H1 (cell line): ENCODE data around the gene DIP2C. TPM values are rescaled to one million over a fixed set of nuclear protein-coding genes. Genes with fewer than 3 reads are reported as not detected.

Source experiments
- CTCF ChIA-PET: fragments of 300-600 bp; sonication (Branson Sonifier 250); formaldehyde crosslinking; loops from one replicate; lab custom pipeline; 2021; ENCODE audit not compliant: partially characterized antibody; lab: Charles Lee
- POLR2A ChIA-PET: fragments of 300-600 bp; sonication (Branson Sonifier 250); formaldehyde crosslinking; loops from one replicate; lab custom pipeline; 2021; ENCODE audit warnings: inconsistent platforms; ENCODE audit not compliant: partially characterized antibody; lab: Charles Lee
- DNase-seq, 2 experiments: peaks; one replicate each; pipeline versions ENCODE4 v3.0.0 to v3.0.0-alpha.2; 2010 to 2022; ENCODE audit warnings: low spot score in 2 of 2, low read depth in 1 of 2, mixed read lengths in 1 of 2
- FAIRE-seq: peaks from 2 replicates; lab custom pipeline; 2011; peaks lifted over from hg19 to GRCh38; lab: Jason Lieb, UNC
- H2AFZ ChIP-seq: 2 replicates; pipeline ENCODE4 v1.8.1; 2012; ENCODE audit warnings: low read length, inconsistent platforms
- H2AK5ac ChIP-seq: 2 replicates; pipeline ENCODE4 v1.6.1; 2013; ENCODE audit warnings: low read depth, low read length
- H2BK120ac ChIP-seq: replicated peaks from 2 replicates; pipeline ENCODE3; 2013; ENCODE audit warnings: low read depth, low read length, inconsistent platforms
- H2BK12ac ChIP-seq: 2 replicates; pipeline ENCODE4 v1.6.1; 2013; ENCODE audit warnings: low read depth, low read length
- H2BK15ac ChIP-seq: 2 replicates; pipeline ENCODE4 v1.6.1; 2013; ENCODE audit warnings: low read length
- H2BK20ac ChIP-seq: 2 replicates; pipeline ENCODE4 v1.6.1; 2013; ENCODE audit warnings: low read length
- H2BK5ac ChIP-seq: 2 replicates; pipeline ENCODE4 v1.6.1; 2013; ENCODE audit warnings: low read depth, low read length
- H3K14ac ChIP-seq: 2 replicates; pipeline ENCODE4 v1.6.1; 2013; ENCODE audit warnings: inconsistent platforms; ENCODE audit not compliant: insufficient read length
- H3K18ac ChIP-seq: 2 replicates; pipeline ENCODE4 v1.6.1; 2013; ENCODE audit warnings: low read length; ENCODE audit errors: extremely low read depth
- H3K23ac ChIP-seq: 2 replicates; pipeline ENCODE4 v1.6.1; 2013; ENCODE audit warnings: inconsistent platforms; ENCODE audit not compliant: insufficient read length
- H3K23me2 ChIP-seq: 2 replicates; pipeline ENCODE4 v1.6.1; 2013; ENCODE audit warnings: low read depth, low read length
- H3K27ac ChIP-seq: 2 replicates; pipeline ENCODE4 v1.6.1; 2011; ENCODE audit warnings: low read depth, low read length, inconsistent platforms
- H3K27me3 ChIP-seq, 4 experiments: replicated peaks in 1 of 4; 1 replicate in 1 of 4; 2 replicates in 3 of 4; pipeline versions ENCODE4 v1.6.1 to v1.8.1; 2011 to 2013; ENCODE audit warnings: low read length in 3 of 4, mild to moderate bottlenecking in 3 of 4, inconsistent platforms in 2 of 4, mixed read lengths in 2 of 4, moderate library complexity in 1 of 4; ENCODE audit not compliant: control insufficient read depth in 3 of 4, insufficient read depth in 3 of 4; ENCODE audit errors: extremely low read depth in 1 of 4
- H3K36me3 ChIP-seq, 4 experiments: 2 replicates each; pipeline versions ENCODE4 v1.6.1 to v1.8.1; 2011 to 2013; ENCODE audit warnings: mild to moderate bottlenecking in 4 of 4, low read length in 3 of 4, moderate library complexity in 2 of 4, control low read depth in 1 of 4, inconsistent platforms in 1 of 4; ENCODE audit not compliant: insufficient read depth in 4 of 4, control insufficient read depth in 2 of 4
- H3K4ac ChIP-seq: replicated peaks from 2 replicates; pipeline ENCODE3; 2013; ENCODE audit warnings: low read length, low read depth, mixed read lengths, inconsistent platforms; ENCODE audit not compliant: insufficient read length
- H3K4me1 ChIP-seq, 4 experiments: replicated peaks in 1 of 4; 1 replicate in 1 of 4; 2 replicates in 3 of 4; pipeline versions ENCODE4 v1.6.1 to v1.8.1; 2011 to 2013; ENCODE audit warnings: low read length in 3 of 4, inconsistent platforms in 2 of 4, mixed read lengths in 1 of 4; ENCODE audit not compliant: insufficient read depth in 4 of 4, control insufficient read depth in 3 of 4
- H3K4me2 ChIP-seq, 2 experiments: 2 replicates each; pipeline versions ENCODE4 v1.6.1 to v1.8.1; 2011 to 2013; ENCODE audit warnings: low read depth in 2 of 2, low read length in 2 of 2, control low read depth in 1 of 2, inconsistent platforms in 1 of 2, mild to moderate bottlenecking in 1 of 2; ENCODE audit not compliant: insufficient read depth in 1 of 2
- H3K4me3 ChIP-seq, 4 experiments: fragments of 200-600, 300-600 bp in 1 of 4; sonication (generic), shearing (Covaris generic), sonication (Bioruptor Twin) in 1 of 4; 2 replicates each; pipeline versions ENCODE4 v1.5.1 to v1.8.1; 2011 to 2016; ENCODE audit warnings: low read length in 4 of 4, low read depth in 3 of 4, control low read depth in 2 of 4, inconsistent platforms in 2 of 4, mild to moderate bottlenecking in 2 of 4, mixed read lengths in 1 of 4, moderate library complexity in 1 of 4; ENCODE audit not compliant: insufficient read depth in 2 of 4; ENCODE audit errors: extremely low read depth in 1 of 4
- H3K56ac ChIP-seq: replicated peaks from 2 replicates; pipeline ENCODE3; 2013; ENCODE audit warnings: low read depth, mild to moderate bottlenecking, mixed read lengths, low read length, inconsistent platforms; ENCODE audit not compliant: insufficient read length
- H3K79me1 ChIP-seq: 2 replicates; pipeline ENCODE4 v1.6.1; 2013; ENCODE audit warnings: low read depth, low read length, control low read depth
- H3K79me2 ChIP-seq, 2 experiments: 2 replicates each; pipeline versions ENCODE4 v1.6.1 to v1.8.1; 2012 to 2013; ENCODE audit warnings: low read length in 2 of 2, mild to moderate bottlenecking in 2 of 2, inconsistent platforms in 1 of 2; ENCODE audit not compliant: insufficient read depth in 2 of 2, control insufficient read depth in 1 of 2
- H3K9ac ChIP-seq, 4 experiments: replicated peaks in 1 of 4; 1 replicate in 1 of 4; 2 replicates in 3 of 4; pipeline versions ENCODE4 v1.6.1 to v1.8.1; 2011 to 2013; ENCODE audit warnings: low read depth in 3 of 4, low read length in 3 of 4, control low read depth in 2 of 4, mild to moderate bottlenecking in 2 of 4, moderate library complexity in 2 of 4, inconsistent platforms in 1 of 4; ENCODE audit errors: extremely low read depth in 1 of 4
- H3K9me3 ChIP-seq, 2 experiments: 2 replicates each; pipeline versions ENCODE4 v1.6.1 to v1.8.1; 2012 to 2013; ENCODE audit warnings: mild to moderate bottlenecking in 2 of 2, moderate library complexity in 2 of 2, control low read depth in 1 of 2, inconsistent platforms in 1 of 2, low read depth in 1 of 2, low read length in 1 of 2, mixed read lengths in 1 of 2; ENCODE audit not compliant: insufficient read depth in 2 of 2
- H4K20me1 ChIP-seq, 2 experiments: replicated peaks in 1 of 2; 2 replicates each; pipeline versions ENCODE3 to v1.8.1; 2011 to 2013; ENCODE audit warnings: inconsistent platforms in 2 of 2, low read length in 2 of 2, mild to moderate bottlenecking in 1 of 2; ENCODE audit not compliant: insufficient read depth in 2 of 2, control insufficient read depth in 1 of 2
- H4K5ac ChIP-seq: 2 replicates; pipeline ENCODE4 v1.6.1; 2013; ENCODE audit warnings: low read length, low read depth, mixed read lengths, inconsistent platforms; ENCODE audit not compliant: insufficient read length
- H4K8ac ChIP-seq: 2 replicates; pipeline ENCODE4 v1.8.0; 2013; ENCODE audit warnings: mild to moderate bottlenecking, moderate library complexity, low read length, inconsistent platforms; ENCODE audit not compliant: insufficient read depth; ENCODE audit errors: extremely low read depth
- H4K91ac ChIP-seq: replicated peaks from 2 replicates; pipeline ENCODE3; 2013; ENCODE audit warnings: low read length, mixed read lengths, inconsistent platforms; ENCODE audit not compliant: insufficient read length
- GTF2F1 ChIP-seq: IDR thresholded peaks from 2 replicates; pipeline ENCODE4 v1.6.1; 2012; ENCODE audit warnings: low read depth, low read length, improper control_type of control experiment, borderline replicate concordance
- HDAC2 ChIP-seq, 2 experiments: fragments of 300-600 bp in 1 of 2; sonication (generic) in 1 of 2; IDR thresholded peaks; 2 replicates each; pipeline ENCODE4 v1.6.1; 2011 to 2012; ENCODE audit warnings: low read depth in 2 of 2, low read length in 2 of 2, mild to moderate bottlenecking in 2 of 2, moderate library complexity in 2 of 2, borderline replicate concordance in 1 of 2, inconsistent platforms in 1 of 2
- MAFK ChIP-seq: IDR thresholded peaks from 2 replicates; pipeline ENCODE4 v1.6.1; 2012; ENCODE audit warnings: low read depth, mild to moderate bottlenecking, improper control_type of control experiment, low read length
- WGBS, 2 experiments: shearing (Covaris generic) in 1 of 2; methylation state at CpG; one replicate each; pipeline versions ENCODE4 v1.1.6 to v1.1.7; 2013 to 2015; ENCODE audit warnings: low lambda C conversion rate in 2 of 2, mixed read lengths in 2 of 2, inconsistent platforms in 1 of 2, low coverage in 1 of 2, missing lambda C conversion rate in 1 of 2; ENCODE audit not compliant: insufficient replicate concordance in 2 of 2, insufficient coverage in 1 of 2, insufficient read length in 1 of 2; ENCODE audit errors: extremely low coverage in 1 of 2, missing lambda C conversion rate in 1 of 2; 5-methylcytosine and 5-hydroxymethylcytosine counted together
- polyA plus RNA-seq, 7 experiments: library from polyadenylated mRNA; depleted of rRNA in 3 of 7; stranded (reverse) in 5 of 7; unstranded in 2 of 7; fragments of >200 nt in 5 of 7; fragments of 200-250 nt in 2 of 7; gene quantifications; 1 replicate in 5 of 7; 2 replicates in 1 of 7; 4 replicates in 1 of 7; pipeline versions ENCODE4 v1.2.1 to v1.2.3, GENCODE V29; 2011 to 2013; ENCODE audit warnings: missing spikeins in 2 of 7, mixed read lengths in 2 of 7
- total RNA-seq: library from RNA; stranded (reverse); fragmentation: NEBNext Ultra II Directional; extraction: Animal tissue kit (Norgen Biotek cat#: 25700); gene quantifications from 2 replicates; pipeline ENCODE4 v1.2.1, GENCODE V29; 2021

DIP2C gene
- total and polyA plus RNA-seq, 2 of the 8 experiments (the other 6 are each of a cell fraction or from before 2014, with no cell fraction given) = 3.8 to 9.3 TPM

DNA sequence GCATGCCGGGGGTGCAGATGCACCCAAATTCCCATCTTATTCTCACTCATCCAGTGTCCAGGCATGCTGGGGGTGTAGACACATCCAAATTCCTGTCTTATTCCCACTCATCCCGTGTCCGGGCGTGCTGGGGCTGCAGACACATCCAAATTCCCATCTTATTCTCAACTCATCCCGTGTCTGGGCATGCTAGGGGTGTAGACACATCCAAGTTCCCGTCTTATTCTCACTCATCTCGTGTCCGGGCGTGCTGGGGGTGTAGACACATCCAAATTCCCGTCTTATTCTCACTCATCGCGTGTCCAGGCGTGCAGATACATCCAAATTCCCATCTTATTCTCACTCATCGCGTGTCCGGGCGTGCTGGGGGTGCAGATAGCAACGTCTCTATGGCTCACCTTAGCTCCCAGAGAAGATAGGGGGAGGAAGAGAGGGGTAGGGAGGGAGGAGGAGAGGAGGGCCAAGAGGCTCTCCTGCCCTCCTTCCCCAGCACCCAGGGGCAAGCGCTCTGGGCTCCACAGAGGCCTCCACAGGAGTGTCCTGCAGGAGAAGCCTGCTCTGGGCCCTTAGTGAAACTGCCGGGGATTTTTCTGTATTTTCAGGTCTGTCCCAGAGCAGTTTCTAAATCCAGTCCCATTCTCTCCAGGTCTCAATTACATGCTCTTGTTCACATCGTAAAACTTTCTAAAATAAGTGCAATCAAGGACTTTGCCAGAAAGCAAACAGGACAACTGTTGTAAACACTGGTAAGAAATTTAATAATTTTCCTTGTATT, 210.8 kb downstream of the DIP2C start:
- Histone ChIP-seq H3K9me3 (no peaks in the 10 kb centered on the region), H3K36me3 (no peaks in the 10 kb centered on the region), H2BK20ac (no peak overlapping the region), H2BK12ac (no peak overlapping the region), H3K27ac (no peak overlapping the region), H2BK15ac (no peak overlapping the region), H2BK120ac (no peak overlapping the region), H3K27me3 (no peaks in the 10 kb centered on the region), H3K14ac (no peak overlapping the region), H4K20me1 (peaks cover 0 to 5% of the 10 kb centered on the region in 2 experiments), H2AFZ (no peak overlapping the region), H4K8ac (no peak overlapping the region), H2BK5ac (peak overlapping the region; percentile 52; the same call in 1 of the 2 replicates), H2AK5ac (no peak overlapping the region), H3K4ac (no peak overlapping the region), H3K79me1 (no peaks in the 10 kb centered on the region), H3K4me1 (no peaks in the 10 kb centered on the region; a peak in 1 of 7 replicates), H3K23me2 (no peaks in the 10 kb centered on the region; the same call in 1 of the 2 replicates), H4K5ac (no peak overlapping the region), H3K4me2 (no peak overlapping the region), H3K4me3 (no peak overlapping the region), H3K56ac (no peak overlapping the region), H3K79me2 (no peaks in the 10 kb centered on the region), H3K9ac (no peak overlapping the region), H4K91ac (no peak overlapping the region), H3K18ac (no peak overlapping the region), H3K23ac (no peak overlapping the region)
- 92% methylated on average over 20 of the region's 21 CpGs; no CpG with 5 or more reads in 1 of the 2 experiments for WGBS, 2 experiments
- FAIRE-seq (no peak), DNase-seq (no peak)
- CTCF ChIA-PET = no interaction called here
- POLR2A ChIA-PET = no interaction called here
- TF ChIP-seq HDAC2 (IDR thresholded peaks at IDR 0.05; ENCODE audit: borderline replicate concordance in 1 of 2, low read depth in 2 of 2, low read length in 2 of 2) (no peak), MAFK (no peak), GTF2F1 (no peak)
